Nephron (organoid): ENCODE data around the gene U2AF1L4.
A peak's percentile ranks its signal among the peaks of the same experiment; 100 is the strongest.

Source experiments
- H3K27ac Mint-ChIP-seq, 3 experiments: 2 replicates each; pipeline ENCODE4 v1.8.0; 2020; ENCODE audit warnings: mixed read lengths in 3 of 3, mild to moderate bottlenecking in 2 of 3, moderate library complexity in 1 of 3
- H3K27me3 Mint-ChIP-seq: 2 replicates; pipeline ENCODE4 v1.8.0; 2021; ENCODE audit warnings: low read depth, mild to moderate bottlenecking, moderate library complexity, mixed read lengths
- H3K36me3 Mint-ChIP-seq: 2 replicates; pipeline ENCODE4 v1.8.0; 2020; ENCODE audit warnings: low read depth, mixed read lengths
- H3K4me1 Mint-ChIP-seq: 2 replicates; pipeline ENCODE4 v1.8.0; 2020; ENCODE audit warnings: mixed read lengths
- H3K4me3 Mint-ChIP-seq, 3 experiments: 2 replicates each; pipeline ENCODE4 v1.8.0; 2020; ENCODE audit warnings: mild to moderate bottlenecking in 3 of 3, mixed read lengths in 3 of 3, moderate library complexity in 2 of 3
- H3K9me3 Mint-ChIP-seq: 2 replicates; pipeline ENCODE4 v1.8.0; 2020; ENCODE audit warnings: mixed read lengths
- TF ChIP-seq, protein P1 (sequence below), 3 experiments: fragments of 200-600 bp; sonication (generic); IDR thresholded peaks; one replicate each; pipeline ENCODE4 v1.5.0; 2021; ENCODE audit warnings: antibody characterized with exemption in 3 of 3; ENCODE audit not compliant: unreplicated experiment in 3 of 3

U2AF1L4 gene

DNA sequence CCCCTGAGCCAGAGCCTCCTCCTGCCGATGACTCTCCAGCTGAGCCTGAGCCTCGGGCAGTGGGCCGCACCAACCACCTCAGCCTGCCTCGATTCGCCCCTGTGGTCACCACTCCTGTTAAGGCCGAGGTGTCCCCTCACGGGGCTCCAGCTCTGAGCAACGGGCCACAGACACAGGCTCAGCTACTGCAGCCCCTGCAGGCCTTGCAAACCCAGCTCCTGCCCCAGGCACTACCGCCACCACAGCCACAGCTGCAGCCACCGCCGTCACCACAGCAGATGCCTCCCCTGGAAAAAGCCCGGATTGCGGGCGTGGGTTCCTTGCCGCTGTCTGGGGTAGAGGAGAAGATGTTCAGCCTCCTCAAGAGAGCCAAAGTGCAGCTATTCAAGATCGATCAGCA, 23.8 kb downstream of the U2AF1L4 start:
- H3K27me3 Mint-ChIP-seq, result no peaks in the 10 kb centered on the region
- H3K4me3 Mint-ChIP-seq, result peak overlapping the region; percentile 34 to 57 (median 52)
- TF ChIP-seq, protein P1, sequence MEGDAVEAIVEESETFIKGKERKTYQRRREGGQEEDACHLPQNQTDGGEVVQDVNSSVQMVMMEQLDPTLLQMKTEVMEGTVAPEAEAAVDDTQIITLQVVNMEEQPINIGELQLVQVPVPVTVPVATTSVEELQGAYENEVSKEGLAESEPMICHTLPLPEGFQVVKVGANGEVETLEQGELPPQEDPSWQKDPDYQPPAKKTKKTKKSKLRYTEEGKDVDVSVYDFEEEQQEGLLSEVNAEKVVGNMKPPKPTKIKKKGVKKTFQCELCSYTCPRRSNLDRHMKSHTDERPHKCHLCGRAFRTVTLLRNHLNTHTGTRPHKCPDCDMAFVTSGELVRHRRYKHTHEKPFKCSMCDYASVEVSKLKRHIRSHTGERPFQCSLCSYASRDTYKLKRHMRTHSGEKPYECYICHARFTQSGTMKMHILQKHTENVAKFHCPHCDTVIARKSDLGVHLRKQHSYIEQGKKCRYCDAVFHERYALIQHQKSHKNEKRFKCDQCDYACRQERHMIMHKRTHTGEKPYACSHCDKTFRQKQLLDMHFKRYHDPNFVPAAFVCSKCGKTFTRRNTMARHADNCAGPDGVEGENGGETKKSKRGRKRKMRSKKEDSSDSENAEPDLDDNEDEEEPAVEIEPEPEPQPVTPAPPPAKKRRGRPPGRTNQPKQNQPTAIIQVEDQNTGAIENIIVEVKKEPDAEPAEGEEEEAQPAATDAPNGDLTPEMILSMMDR (IDR thresholded peaks at IDR 0.05; ENCODE audit: unreplicated experiment in 3 of 3), result no peak
- no peaks in the 10 kb centered on the region for H3K9me3 Mint-ChIP-seq
- H3K4me1 Mint-ChIP-seq, result peaks cover 8% of the 10 kb centered on the region
- no peak overlapping the region for H3K27ac Mint-ChIP-seq
- peaks cover 49% of the 10 kb centered on the region for H3K36me3 Mint-ChIP-seq

DNA sequence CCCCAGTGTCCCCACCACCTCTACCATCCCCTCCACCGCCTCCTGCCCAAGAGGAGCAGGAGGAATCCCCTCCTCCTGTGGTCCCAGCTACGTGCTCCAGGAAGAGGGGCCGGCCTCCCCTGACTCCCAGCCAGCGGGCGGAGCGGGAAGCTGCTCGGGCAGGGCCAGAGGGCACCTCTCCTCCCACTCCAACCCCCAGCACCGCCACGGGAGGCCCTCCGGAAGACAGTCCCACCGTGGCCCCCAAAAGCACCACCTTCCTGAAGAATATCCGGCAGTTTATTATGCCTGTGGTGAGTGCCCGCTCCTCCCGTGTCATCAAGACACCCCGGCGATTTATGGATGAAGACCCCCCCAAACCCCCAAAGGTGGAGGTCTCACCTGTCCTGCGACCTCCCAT, 24.6 kb downstream of the U2AF1L4 start:
- Mint-ChIP-seq H3K36me3 (peaks cover 41% of the 10 kb centered on the region), H3K27ac (no peak overlapping the region), H3K4me3 (peak overlapping the region in 1 of 3 experiments; percentile 9), H3K9me3 (no peaks in the 10 kb centered on the region), H3K27me3 (no peaks in the 10 kb centered on the region), H3K4me1 (peaks cover 13% of the 10 kb centered on the region)
- TF ChIP-seq, protein P1 (IDR thresholded peaks at IDR 0.05; ENCODE audit: unreplicated experiment in 3 of 3), result no peak

DNA sequence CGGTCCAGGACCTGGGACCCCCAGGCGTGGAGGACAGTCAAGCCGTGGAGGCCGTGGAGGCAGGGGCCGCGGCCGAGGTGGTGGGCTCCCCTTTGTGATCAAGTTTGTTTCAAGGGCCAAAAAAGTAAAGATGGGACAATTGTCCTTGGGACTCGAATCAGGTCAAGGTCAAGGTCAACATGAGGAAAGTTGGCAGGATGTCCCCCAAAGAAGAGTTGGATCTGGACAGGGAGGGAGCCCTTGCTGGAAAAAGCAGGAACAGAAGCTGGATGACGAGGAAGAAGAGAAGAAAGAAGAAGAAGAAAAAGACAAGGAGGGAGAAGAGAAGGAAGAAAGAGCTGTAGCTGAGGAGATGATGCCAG, 25.1 kb downstream of the U2AF1L4 start:
- Mint-ChIP-seq H3K27me3 (no peaks in the 10 kb centered on the region), H3K27ac (no peak overlapping the region), H3K9me3 (no peaks in the 10 kb centered on the region), H3K4me3 (peak overlapping the region; percentile 53 to 78 (median 70)), H3K36me3 (peaks cover 38% of the 10 kb centered on the region), H3K4me1 (peaks cover 13% of the 10 kb centered on the region)
- TF ChIP-seq, protein P1 (IDR thresholded peaks at IDR 0.05; ENCODE audit: unreplicated experiment in 3 of 3), result no peak

DNA sequence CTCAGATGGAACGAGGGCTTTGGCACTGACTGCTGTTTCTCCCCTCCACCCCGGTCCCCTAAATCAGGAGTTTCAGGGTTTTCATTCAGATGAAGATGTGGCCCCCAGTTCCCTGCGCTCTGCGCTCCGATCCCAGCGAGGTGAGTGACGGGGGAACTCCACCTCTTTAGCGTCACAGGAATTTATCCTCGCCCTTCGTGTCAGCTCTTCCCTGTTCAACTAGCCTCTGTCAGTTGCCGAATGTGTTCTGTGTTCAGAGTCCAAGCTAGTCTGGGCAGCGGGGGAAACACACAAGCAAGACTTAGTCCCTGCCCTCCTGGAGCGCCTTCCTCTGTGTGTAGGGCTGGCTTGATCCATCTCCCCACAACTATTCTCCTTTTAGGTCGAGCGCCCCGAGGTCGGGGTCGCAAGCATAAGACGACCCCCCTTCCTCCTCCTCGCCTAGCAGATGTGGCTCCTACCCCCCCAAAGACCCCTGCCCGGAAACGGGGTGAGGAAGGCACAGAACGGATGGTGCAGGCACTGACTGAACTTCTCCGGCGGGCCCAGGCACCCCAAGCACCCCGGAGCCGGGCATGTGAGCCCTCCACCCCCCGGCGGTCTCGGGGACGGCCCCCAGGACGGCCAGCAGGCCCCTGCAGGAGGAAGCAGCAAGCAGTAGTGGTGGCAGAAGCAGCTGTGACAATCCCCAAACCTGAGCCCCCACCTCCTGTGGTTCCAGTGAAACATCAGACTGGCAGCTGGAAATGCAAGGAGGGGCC, 25.6 kb downstream of the U2AF1L4 start:
- Mint-ChIP-seq H3K9me3 (no peaks in the 10 kb centered on the region), H3K4me3 (peak overlapping the region; percentile 92 to 96 (median 94)), H3K27me3 (no peaks in the 10 kb centered on the region), H3K4me1 (peaks cover 13% of the 10 kb centered on the region), H3K27ac (peak overlapping the region; percentile 56 to 90 (median 60)), H3K36me3 (peaks cover 33% of the 10 kb centered on the region)
- TF ChIP-seq, protein P1 (IDR thresholded peaks at IDR 0.05; ENCODE audit: unreplicated experiment in 3 of 3), result no peak

DNA sequence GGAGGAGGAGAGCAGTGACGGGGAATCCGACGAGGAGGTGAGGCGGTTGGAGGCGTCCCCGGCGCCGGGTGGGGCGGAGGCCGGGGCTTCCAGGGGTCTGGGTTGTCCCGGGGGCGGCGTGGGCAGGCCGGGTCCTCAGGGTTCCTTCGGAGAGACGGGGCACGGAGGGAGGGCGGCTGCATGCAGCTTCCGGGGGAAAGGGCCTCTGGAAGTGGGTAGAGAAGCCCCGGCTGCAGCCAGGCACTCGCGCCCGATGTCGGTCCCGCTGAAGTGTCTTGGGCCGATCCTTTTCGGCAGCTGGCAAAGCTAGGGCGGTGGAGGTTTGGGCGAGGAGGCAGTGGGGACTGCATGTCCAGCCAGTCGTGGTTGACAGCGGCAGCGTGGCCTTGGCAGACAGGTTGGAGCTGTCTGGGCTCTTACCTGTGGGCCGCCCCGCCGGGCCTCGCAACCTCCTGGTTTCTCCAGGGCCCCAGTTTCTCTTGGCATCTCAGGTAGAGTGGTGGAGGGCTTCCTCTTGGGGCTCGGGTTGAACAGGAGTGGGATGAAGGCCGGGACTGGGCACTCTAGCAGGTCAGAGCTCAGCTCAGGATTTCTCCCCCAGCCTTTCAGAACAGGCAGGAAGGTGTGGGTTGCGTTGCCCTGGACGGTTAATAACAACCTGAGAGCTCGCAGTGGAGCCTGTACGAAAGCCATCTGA, 26.7 kb downstream of the U2AF1L4 start:
- H3K4me1 Mint-ChIP-seq, result peaks cover 13% of the 10 kb centered on the region
- peak overlapping the region; percentile 56 to 90 (median 87) for H3K27ac Mint-ChIP-seq
- peak overlapping the region; percentile 92 to 96 (median 94) for H3K4me3 Mint-ChIP-seq
- H3K27me3 Mint-ChIP-seq, result peaks cover 4% of the 10 kb centered on the region
- TF ChIP-seq, protein P1 (IDR thresholded peaks at IDR 0.05; ENCODE audit: unreplicated experiment in 3 of 3), result no peak
- peaks cover 24% of the 10 kb centered on the region for H3K36me3 Mint-ChIP-seq
- no peaks in the 10 kb centered on the region for H3K9me3 Mint-ChIP-seq
